ENCODE results near the gene C18orf32. TPM values are rescaled to one million over a fixed set of nuclear protein-coding genes. Genes with fewer than 3 reads are reported as not detected.

C18orf32 gene
- total and polyA plus RNA-seq, 2 of the 13 experiments (the other 11 are each of a cell fraction or from before 2014, with no cell fraction given), result 17.6 to 20.6 TPM

DNA sequence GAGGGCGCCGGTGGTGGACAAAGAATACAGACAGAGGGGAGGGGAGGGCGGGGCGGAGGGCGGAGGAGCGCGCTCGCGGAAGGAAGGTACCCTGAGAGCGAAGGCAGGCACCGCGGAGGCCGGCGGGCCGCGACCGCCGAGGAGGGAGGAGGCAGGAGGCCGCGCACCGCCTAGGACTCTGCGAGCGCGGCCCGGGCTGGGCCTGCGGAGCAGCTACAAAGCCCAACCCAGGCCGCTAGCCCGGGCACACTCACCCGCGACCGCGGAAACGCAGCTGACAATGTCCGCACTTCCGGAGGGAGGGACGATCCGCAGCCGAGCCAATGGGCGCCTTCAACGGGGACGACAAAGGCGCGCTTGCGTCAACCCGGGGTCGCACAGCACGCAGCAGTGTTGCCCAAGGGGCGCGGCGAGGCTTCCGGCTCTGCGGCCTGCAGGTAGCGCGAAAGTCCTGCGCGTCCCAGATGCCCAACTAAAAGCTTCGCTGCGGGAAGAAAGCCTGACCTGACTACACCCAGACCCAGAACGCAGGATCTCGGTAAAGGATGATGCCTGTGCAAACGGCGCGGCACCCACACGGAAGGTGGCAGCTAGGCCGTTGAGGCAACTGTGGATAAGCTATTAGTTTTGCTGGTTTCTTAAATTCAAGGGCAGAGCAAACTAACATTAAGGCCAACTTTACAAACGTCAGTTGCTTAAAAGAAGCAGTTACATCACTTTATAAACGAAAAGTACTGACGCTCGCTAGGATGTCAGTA is at the start of gene C18orf32 (continued):
- TF ChIP-seq, protein P1, sequence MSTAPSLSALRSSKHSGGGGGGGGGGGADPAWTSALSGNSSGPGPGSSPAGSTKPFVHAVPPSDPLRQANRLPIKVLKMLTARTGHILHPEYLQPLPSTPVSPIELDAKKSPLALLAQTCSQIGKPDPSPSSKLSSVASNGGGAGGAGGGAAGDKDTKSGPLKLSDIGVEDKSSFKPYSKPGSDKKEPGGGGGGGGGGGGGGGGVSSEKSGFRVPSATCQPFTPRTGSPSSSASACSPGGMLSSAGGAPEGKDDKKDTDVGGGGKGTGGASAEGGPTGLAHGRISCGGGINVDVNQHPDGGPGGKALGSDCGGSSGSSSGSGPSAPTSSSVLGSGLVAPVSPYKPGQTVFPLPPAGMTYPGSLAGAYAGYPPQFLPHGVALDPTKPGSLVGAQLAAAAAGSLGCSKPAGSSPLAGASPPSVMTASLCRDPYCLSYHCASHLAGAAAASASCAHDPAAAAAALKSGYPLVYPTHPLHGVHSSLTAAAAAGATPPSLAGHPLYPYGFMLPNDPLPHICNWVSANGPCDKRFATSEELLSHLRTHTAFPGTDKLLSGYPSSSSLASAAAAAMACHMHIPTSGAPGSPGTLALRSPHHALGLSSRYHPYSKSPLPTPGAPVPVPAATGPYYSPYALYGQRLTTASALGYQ (CRISPR knock-in tag; IDR thresholded peaks at IDR 0.05), result peak; percentile 53; the same call in 1 of the 2 replicates
- TF ChIP-seq CREM (IDR thresholded peaks at IDR 0.05) (peak; percentile 67), CREM (CRISPR knock-in tag; IDR thresholded peaks at IDR 0.05) (peak; percentile 41; the same call in 1 of the 2 replicates), PATZ1 (CRISPR knock-in tag; IDR thresholded peaks at IDR 0.05) (no peak), ZNF577 (CRISPR knock-in tag; IDR thresholded peaks at IDR 0.05; ENCODE audit: borderline replicate concordance, low read depth) (no peak), MED13 (CRISPR knock-in tag; IDR thresholded peaks at IDR 0.05) (peak; percentile 54; the same call in 1 of the 2 replicates), HHEX (CRISPR knock-in tag; IDR thresholded peaks at IDR 0.05) (peak; percentile 30; the same call in 1 of the 2 replicates), NFRKB (IDR thresholded peaks at IDR 0.05) (no peak), ZFP82 (CRISPR knock-in tag; IDR thresholded peaks at IDR 0.05; ENCODE audit: borderline replicate concordance) (no peak), KLF16 (CRISPR knock-in tag; IDR thresholded peaks at IDR 0.05) (peak in 1 of 2 experiments; percentile 60; a peak in 2 of 4 replicates), REPIN1 (CRISPR knock-in tag; IDR thresholded peaks at IDR 0.05; ENCODE audit: borderline replicate concordance, low read depth) (peak; percentile 63; the same call in 1 of the 2 replicates), ZIK1 (CRISPR knock-in tag; IDR thresholded peaks at IDR 0.05; ENCODE audit: borderline replicate concordance, low read depth) (peak; percentile 70; the same call in 1 of the 2 replicates), ZNF652 (CRISPR knock-in tag; IDR thresholded peaks at IDR 0.05; ENCODE audit: borderline replicate concordance, low read depth) (no peak), PRMT3 (CRISPR knock-in tag; IDR thresholded peaks at IDR 0.05; ENCODE audit: borderline replicate concordance, low read depth) (no peak), ZBTB3 (CRISPR knock-in tag; IDR thresholded peaks at IDR 0.05; ENCODE audit: borderline replicate concordance, low read depth) (0 out of 2 replicates have a peak, but pooled peaks have one; percentile 44), PHF5A (CRISPR knock-in tag; IDR thresholded peaks at IDR 0.05; ENCODE audit: low read depth, unreplicated experiment) (peak; percentile 87), THAP11 (CRISPR knock-in tag; IDR thresholded peaks at IDR 0.05) (peak; percentile 92), HNRNPK (IDR thresholded peaks at IDR 0.05; ENCODE audit: low read depth, low read length, poor library complexity, severe bottlenecking) (peak; percentile 86), ZNF878 (CRISPR knock-in tag; IDR thresholded peaks at IDR 0.05) (no peak)
- TF ChIP-seq, protein P2, sequence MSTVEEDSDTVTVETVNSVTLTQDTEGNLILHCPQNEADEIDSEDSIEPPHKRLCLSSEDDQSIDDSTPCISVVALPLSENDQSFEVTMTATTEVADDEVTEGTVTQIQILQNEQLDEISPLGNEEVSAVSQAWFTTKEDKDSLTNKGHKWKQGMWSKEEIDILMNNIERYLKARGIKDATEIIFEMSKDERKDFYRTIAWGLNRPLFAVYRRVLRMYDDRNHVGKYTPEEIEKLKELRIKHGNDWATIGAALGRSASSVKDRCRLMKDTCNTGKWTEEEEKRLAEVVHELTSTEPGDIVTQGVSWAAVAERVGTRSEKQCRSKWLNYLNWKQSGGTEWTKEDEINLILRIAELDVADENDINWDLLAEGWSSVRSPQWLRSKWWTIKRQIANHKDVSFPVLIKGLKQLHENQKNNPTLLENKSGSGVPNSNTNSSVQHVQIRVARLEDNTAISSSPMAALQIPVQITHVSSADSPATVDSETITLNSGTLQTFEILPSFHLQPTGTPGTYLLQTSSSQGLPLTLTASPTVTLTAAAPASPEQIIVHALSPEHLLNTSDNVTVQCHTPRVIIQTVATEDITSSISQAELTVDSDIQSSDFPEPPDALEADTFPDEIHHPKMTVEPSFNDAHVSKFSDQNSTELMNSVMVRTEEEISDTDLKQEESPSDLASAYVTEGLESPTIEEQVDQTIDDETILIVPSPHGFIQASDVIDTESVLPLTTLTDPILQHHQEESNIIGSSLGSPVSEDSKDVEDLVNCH (CRISPR knock-in tag; IDR thresholded peaks at IDR 0.05), result no peak
- TF ChIP-seq, protein P3, sequence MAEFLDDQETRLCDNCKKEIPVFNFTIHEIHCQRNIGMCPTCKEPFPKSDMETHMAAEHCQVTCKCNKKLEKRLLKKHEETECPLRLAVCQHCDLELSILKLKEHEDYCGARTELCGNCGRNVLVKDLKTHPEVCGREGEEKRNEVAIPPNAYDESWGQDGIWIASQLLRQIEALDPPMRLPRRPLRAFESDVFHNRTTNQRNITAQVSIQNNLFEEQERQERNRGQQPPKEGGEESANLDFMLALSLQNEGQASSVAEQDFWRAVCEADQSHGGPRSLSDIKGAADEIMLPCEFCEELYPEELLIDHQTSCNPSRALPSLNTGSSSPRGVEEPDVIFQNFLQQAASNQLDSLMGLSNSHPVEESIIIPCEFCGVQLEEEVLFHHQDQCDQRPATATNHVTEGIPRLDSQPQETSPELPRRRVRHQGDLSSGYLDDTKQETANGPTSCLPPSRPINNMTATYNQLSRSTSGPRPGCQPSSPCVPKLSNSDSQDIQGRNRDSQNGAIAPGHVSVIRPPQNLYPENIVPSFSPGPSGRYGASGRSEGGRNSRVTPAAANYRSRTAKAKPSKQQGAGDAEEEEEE (CRISPR knock-in tag; IDR thresholded peaks at IDR 0.05; ENCODE audit: borderline replicate concordance), result no peak

All from HepG2 (cell line).